Lower lobe of right lung (tissue), 2 donors: ENCODE data around the gene GPX4. TPM values are rescaled to one million over a fixed set of nuclear protein-coding genes. Genes with fewer than 3 reads are reported as not detected.

Experiments used
- ATAC-seq, 2 donors: fragments of 200-7000 bp; cut with Tn5 transposase; one replicate each; pipeline ENCODE4 v1.9.1; 2020 to 2022; ENCODE audit warnings: mild to moderate bottlenecking in 2 of 2, moderate library complexity in 2 of 2
- DNase-seq: peaks from one replicate; pipeline ENCODE4 v3.0.0-alpha.2; 2020
- H3K27ac ChIP-seq: fragments of 200-600 bp; one replicate; pipeline ENCODE4 v1.8.0; 2022
- H3K27me3 ChIP-seq: fragments of 200-600 bp; one replicate; pipeline ENCODE4 v1.8.0; 2022; ENCODE audit warnings: low read depth
- H3K36me3 ChIP-seq: fragments of 200-600 bp; one replicate; pipeline ENCODE4 v1.8.0; 2022; ENCODE audit warnings: mild to moderate bottlenecking
- H3K4me1 ChIP-seq: fragments of 200-600 bp; one replicate; pipeline ENCODE4 v1.8.0; 2022
- H3K4me3 ChIP-seq: fragments of 200-600 bp; one replicate; pipeline ENCODE4 v1.8.0; 2022; ENCODE audit warnings: mild to moderate bottlenecking
- H3K9me3 ChIP-seq: fragments of 200-600 bp; one replicate; pipeline ENCODE4 v1.8.0; 2022
- intact Hi-C: fragments of 100-400 bp; cut with DNase I; formaldehyde crosslinking; loops from one replicate; pipeline ENCODE4 v1.11.0; 2022
- total RNA-seq: library from RNA; stranded (reverse); fragmentation: NEBNext Ultra II Directional; extraction: Animal tissue kit (Norgen Biotek cat#: 25700); gene quantifications from one replicate; pipeline ENCODE4 v1.2.1, GENCODE V29; 2021
- TF ChIP-seq, protein P1 (sequence below): fragments of 200-600 bp; IDR thresholded peaks from one replicate; pipeline ENCODE4 v1.8.0; 2022; ENCODE audit warnings: antibody characterized with exemption, mild to moderate bottlenecking
- donor health status: DM: no; HTN: yes; CAD: no; lungs with severe emphysema.

Gene GPX4
- total RNA-seq, 1 donor from 2014 or later = 378 TPM

DNA sequence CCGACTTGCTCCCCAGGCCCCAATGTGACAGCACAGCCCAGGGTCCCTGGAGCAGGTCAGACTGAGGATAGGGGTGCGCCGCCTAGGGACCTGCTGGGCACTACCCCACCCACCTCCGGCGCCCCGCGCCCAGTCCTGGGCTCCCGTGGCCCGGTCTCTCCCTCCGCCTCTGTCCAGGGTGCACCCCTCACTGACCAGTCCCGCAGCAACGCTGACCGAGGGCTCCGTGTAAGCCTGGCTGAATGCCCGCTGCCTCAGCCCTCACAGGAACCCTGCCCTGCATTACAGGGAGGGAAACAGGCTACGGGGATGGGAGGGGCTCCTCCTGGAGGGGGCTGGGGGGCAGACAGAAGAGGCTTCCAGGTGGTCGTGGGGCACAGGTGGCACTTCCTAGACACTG is 31.7 kb downstream of the GPX4 start:
- H3K27me3 ChIP-seq = no peaks in the 10 kb centered on the region
- no peak for DNase-seq
- H3K9me3 ChIP-seq = no peaks in the 10 kb centered on the region
- peaks cover 22% of the 10 kb centered on the region for H3K36me3 ChIP-seq
- ATAC-seq = no peak
- intact Hi-C loops = no loop called here
- TF ChIP-seq, protein P1, sequence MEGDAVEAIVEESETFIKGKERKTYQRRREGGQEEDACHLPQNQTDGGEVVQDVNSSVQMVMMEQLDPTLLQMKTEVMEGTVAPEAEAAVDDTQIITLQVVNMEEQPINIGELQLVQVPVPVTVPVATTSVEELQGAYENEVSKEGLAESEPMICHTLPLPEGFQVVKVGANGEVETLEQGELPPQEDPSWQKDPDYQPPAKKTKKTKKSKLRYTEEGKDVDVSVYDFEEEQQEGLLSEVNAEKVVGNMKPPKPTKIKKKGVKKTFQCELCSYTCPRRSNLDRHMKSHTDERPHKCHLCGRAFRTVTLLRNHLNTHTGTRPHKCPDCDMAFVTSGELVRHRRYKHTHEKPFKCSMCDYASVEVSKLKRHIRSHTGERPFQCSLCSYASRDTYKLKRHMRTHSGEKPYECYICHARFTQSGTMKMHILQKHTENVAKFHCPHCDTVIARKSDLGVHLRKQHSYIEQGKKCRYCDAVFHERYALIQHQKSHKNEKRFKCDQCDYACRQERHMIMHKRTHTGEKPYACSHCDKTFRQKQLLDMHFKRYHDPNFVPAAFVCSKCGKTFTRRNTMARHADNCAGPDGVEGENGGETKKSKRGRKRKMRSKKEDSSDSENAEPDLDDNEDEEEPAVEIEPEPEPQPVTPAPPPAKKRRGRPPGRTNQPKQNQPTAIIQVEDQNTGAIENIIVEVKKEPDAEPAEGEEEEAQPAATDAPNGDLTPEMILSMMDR = no peak
- H3K4me3 ChIP-seq = no peak overlapping the region
- peaks cover 60% of the 10 kb centered on the region for H3K4me1 ChIP-seq
- peak overlapping the region; percentile 73 for H3K27ac ChIP-seq

DNA sequence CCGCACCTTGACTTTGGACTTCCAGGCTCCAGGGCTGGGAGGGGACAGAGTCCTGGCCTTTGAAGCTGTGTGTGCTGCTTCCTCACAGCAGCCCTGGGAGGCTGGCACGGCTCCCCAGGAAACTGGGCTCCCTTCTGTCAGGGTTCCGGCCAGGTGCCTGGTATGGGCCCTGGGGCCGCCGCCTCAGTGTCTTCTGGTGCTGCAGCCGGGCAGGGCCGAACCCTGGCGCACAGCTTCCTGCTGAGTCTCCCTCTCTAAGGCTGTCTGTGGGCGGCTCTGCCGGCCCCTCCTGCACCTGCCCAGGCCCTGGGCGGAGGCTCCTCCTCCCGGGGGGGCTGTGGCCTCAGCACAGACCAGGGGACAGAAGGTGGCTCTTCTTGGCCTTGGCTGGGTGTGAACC is 32.4 kb downstream of the GPX4 start:
- H3K27me3 ChIP-seq = no peaks in the 10 kb centered on the region
- H3K36me3 ChIP-seq = peaks cover 24% of the 10 kb centered on the region
- TF ChIP-seq, protein P1 = no peak
- intact Hi-C loops = no loop called here
- H3K4me3 ChIP-seq = peak overlapping the region; percentile 14
- H3K9me3 ChIP-seq = no peaks in the 10 kb centered on the region
- no peak for ATAC-seq
- no peak for DNase-seq
- peaks cover 53% of the 10 kb centered on the region for H3K4me1 ChIP-seq
- peak overlapping the region; percentile 73 for H3K27ac ChIP-seq

DNA sequence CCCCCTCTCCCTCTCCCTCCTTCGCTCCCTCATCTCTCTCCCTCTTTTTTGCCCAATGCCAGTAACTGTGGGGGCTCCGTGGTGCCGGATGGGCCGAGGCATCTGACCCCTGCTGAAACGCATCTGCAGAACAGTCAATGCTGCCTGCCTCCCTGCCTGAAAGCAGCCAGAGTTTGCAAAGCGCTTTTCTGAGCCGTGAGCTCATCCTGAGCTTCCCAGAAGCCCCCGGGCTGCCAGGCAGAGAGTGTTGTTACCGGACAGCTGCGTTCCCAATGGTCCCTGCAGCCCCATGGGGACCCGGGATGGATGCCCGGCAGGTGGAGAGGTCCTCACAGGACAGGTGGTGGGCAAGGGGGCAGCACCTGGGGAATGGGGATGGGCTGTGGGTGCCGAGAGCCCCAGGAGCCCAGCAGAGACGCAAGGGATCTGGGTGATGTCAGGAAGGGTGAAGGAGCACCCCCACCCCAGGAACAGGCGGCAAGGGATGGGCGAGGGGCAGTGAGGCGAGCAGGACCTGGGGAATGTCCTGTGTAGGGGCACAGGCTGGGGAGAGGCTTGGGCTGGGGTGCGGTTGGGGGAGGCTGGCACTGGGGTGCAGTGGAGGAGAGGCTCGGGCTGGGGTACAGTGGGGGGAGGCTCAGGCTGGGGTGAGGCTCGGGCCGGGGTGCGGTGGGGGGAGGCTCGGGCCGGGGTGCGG is 33.0 kb downstream of the GPX4 start:
- no peak overlapping the region for H3K4me3 ChIP-seq

DNA sequence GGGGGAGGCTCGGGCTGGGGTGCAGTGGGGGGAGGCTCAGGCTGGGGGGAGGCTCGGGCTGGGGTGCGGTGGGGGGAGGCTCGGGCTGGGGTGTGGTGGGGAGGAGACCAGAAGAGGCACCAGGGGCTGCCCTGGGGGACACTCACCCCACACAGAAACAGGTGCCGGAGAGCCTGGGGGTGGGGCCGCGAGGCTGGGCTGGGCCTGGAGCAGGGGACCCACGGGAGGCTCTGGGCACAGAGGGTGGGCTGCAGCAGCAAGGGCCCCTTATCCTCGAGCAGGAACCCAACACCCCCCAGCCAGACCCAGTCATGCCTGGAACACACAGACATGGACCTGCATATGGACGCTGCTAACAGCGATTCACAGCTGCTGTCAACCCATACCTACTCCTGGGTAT is 34.3 kb downstream of the GPX4 start:
- TF ChIP-seq, protein P1 = no peak
- Histone ChIP-seq H3K9me3 (no peaks in the 10 kb centered on the region), H3K27me3 (no peaks in the 10 kb centered on the region), H3K4me1 (peaks cover 38% of the 10 kb centered on the region), H3K36me3 (peaks cover 36% of the 10 kb centered on the region), H3K4me3 (no peak overlapping the region), H3K27ac (no peak overlapping the region)
- no peak for DNase-seq
- intact Hi-C loops = no loop called here
- ATAC-seq = no peak

More for the DNA sequence above, 33.0 kb downstream of the GPX4 start:
- H3K27ac ChIP-seq = peak overlapping the region; percentile 73
- peaks cover 28% of the 10 kb centered on the region for H3K36me3 ChIP-seq
- H3K4me1 ChIP-seq = peaks cover 48% of the 10 kb centered on the region
- H3K9me3 ChIP-seq = no peaks in the 10 kb centered on the region
- TF ChIP-seq, protein P1 = no peak
- no peaks in the 10 kb centered on the region for H3K27me3 ChIP-seq
- intact Hi-C loops = no loop called here
- ATAC-seq (no peak), DNase-seq (no peak)

DNA sequence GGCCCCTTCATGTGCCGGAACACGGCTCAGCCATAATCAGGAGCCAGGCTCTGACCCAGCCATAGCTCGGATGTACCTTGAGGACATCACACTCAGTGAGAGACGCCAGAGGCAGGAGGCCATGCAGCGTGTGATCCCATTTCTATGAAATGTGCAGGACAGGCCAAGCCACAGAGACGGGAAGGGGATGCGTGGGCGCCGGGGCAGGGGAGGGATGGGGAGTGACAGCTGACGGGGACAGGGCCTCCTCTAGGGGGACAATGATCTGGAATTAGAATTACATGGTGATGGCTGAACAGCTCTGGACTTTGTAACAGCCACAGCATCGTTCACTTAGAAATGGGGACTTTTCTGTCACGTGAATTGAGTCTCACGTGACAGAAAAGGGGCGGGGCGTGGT is 35.3 kb downstream of the GPX4 start:
- Histone ChIP-seq H3K4me3 (no peak overlapping the region), H3K4me1 (peaks cover 28% of the 10 kb centered on the region), H3K36me3 (peaks cover 46% of the 10 kb centered on the region), H3K27ac (no peak overlapping the region), H3K9me3 (no peaks in the 10 kb centered on the region), H3K27me3 (no peaks in the 10 kb centered on the region)
- TF ChIP-seq, protein P1 = no peak
- DNase-seq (no peak), ATAC-seq (no peak)
- intact Hi-C loops = no loop called here
